ENCODE data around the gene PLPP4.

PLPP4 gene

DNA sequence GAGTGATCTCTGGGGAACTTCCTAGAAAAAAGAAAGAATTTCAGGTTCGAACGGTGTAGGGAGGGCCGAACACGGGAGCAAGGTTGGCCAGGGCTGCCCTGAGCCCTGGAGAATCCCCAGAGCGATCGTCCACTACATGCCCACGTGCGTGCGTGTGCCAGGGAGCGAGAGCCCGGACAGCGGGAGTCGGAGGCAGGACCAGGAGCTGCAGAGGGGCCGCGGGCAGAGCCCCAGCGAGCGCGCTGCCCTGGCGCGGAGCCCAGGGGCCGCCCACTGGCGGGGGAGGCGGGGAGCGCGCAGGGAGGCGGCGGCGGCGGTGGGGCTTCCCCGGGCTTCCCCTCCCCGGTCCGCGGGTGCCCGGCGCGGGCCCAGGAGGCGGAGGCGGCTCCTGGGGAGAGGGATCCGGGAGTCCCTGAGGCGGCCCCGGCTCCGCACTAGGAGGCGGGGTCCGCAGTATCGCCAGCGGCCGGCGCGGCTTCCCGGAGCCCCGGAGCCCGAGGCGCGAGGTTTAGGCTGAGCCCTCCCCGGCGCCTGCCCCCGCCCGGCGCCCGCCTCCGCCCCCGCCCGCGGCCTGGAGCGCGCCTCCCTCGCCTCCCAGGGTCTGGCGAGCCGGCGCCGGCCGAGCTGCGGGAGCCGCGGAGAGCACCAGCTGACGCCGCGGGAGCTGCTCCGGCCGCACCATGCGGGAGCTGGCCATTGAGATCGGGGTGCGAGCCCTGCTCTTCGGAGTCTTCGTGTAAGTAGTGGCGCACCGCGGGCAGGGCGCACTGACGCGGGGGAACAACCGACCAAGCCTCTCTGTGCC lies at the start of gene PLPP4:
Gene PLPP4 (plus strand): TSS at position 602 of the 805 bp plus-strand sequence. CDS start 79 bp downstream, at position 681.
- DNase-seq (ENCODE audit: low read depth): no peak

DNA sequence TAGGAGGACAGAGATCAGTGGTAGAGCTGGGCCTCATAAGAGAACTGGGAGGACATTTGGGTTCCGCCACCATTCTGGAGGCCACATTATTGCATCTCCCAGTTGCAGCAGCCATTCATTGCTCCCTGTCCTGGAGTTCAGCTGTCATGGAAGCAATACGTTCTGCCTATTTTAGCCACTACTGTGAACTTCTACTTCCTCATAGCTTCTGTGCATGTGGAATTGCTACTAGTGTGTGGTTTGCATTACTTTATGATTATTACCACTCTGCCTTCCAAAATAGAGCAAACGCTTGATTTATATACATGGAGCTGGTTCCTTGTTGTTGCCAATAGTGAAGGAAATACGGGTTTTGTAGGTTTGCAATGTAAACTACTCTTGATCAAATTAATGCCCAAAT lies 47.2 kb upstream of the PLPP4 start:
- DNase-seq (ENCODE audit: low read depth): no peak

DNA sequence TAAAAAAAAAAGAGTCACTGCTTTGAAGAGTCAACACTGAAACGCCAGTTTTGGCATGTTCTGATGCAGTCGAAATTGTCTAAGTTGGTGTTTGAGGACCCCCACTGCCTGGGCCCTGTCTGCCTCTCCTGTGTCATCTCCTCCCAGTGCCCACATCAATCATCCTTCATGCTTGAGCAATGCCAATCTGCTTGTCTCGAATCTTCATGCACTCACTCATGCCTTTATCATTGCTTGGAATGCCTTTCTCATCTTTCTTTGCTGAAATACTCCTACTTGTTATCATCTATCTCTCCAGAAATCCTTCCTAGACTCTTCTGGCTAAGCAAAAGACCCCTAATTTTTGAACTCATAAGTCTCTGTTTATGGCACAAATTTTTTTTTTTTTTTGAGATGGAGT lies 42.1 kb upstream of the PLPP4 start:
- DNase-seq (ENCODE audit: low read depth): no peak

DNA sequence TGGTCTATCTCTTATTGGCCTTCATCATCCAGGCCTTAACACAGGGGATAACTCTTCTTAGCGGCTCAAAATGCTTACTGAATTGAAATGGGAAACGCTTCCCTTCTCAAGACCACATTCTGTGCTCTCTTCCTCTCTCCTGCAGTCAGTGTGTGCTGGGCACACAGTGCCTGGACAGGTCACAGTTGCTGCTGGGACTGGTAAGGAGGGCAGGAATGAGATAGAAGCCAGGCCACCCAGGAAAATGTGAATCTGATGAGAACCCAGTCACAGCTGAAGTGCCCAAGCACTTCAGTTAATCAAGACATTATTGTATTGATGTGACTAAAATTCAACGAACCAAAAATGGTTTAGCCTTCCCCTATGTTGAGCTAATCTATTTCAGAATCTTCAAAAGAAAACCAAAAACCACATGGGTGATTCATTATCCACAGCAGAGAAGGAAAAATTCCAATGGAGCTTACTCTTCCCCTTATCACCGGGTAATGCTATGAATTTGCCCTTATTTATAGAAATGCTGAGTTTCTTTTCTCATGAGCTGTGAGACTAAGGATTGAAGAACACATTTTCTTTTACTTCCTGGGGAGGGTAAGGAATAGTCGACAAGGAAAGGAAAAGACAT lies 41.2 kb upstream of the PLPP4 start:
- no peak for DNase-seq (ENCODE audit: low read depth)

DNA sequence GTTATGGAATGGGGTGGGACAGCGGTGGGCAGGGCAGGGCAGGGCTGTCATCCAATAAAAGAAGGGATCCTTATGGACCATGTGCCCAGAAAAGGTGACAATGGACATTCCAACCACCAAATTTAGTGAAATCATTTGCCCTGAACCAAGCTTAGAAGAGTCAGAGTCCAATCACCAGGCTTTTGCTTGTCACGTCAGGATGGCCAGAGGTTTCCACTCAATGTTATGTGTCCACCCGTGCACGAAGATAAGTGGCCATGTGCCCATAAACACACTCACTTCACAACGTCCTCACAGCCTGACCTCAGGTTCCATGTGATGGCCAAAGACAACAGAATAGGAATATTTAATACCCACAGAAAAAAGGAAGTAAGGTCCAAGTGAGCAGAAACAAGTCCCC lies 36.6 kb upstream of the PLPP4 start:
- DNase-seq (ENCODE audit: low read depth): no peak

DNA sequence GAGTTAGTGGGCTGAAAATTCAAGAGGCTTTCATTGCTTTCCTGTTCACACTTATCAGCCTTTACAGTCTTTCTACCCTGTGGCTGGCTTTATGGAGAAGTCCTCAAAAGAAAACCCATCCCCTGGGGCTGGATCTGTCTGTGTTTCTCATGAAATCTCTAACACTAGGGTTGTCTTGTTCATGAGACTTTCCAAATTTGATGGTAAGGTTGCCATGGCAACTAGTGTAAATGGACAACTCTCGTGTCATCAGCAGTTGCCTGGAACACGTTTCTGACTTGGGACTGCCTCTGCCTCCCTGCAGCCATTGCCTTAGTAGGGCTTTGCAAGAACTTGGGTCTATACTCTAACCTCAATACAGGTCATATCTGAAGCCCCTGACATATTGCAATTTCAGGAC lies 35.8 kb upstream of the PLPP4 start:
- DNase-seq (ENCODE audit: low read depth): no peak

- DNase-seq (ENCODE audit: low read depth): no peak
Observed at GRCh38 chr10:120422457-120422856, 34.6 kb upstream of the PLPP4 start.

DNA sequence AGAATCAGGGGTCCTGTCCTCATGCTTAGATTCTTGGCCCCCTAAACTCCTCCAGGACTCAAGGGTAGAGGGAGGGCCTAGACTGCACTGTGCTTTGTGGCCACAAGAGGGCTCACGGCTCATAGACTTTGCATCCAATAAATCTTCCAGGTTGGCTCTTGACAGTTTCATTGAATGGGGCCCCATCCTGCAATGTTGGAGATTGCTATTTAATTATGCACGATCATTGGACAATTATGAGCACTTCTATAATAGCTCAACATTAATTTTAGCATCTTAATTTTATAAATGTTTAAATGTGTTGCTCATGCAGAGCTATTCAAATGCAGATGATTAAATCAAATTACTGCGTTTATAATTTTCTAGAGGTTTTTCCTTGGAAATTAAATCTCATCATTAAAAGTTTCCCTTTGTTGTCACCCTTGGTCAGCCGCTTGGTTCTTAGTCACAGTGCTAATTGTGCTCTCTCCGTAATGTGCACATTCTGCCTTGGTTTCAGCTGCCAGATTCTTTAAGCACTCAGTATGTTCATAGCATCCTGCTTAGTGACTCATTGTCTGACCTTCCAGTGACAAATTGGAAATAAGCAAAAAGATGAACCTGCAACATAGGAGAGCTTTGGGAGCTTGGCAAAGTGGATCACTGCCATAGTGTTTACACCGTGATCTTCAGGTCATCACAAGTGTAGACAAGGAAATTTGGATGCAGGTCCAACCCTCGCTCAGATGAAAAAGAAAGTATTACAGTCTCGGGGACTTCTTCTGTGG lies 33.4 kb upstream of the PLPP4 start:
- no peak for DNase-seq (ENCODE audit: low read depth)

GRCh38 chr10:120424198-120424464 lies 32.9 kb upstream of the PLPP4 start:
- no peak for DNase-seq (ENCODE audit: low read depth)

DNA sequence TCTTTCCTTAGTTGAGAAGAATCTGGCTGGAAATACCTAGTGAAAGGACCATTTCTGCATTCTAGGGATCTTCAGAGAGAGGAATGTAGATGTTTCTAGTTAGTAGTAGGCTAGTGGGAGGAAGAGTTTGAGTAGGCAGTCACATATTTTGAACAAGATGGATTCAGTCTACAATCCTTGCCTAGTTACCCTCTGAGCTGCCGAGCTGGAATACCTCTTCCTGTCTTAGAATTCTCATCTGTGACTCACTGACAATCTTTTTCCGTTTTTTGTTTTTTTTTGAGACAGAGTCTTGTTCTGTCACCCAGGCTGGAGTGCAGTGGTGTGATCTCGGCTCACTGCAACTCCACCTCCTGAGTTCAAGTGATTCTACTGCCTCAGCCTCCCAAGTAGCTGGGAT lies 30.7 kb upstream of the PLPP4 start:
- no peak for DNase-seq (ENCODE audit: low read depth)

GRCh38 chr10:120428754-120429153 lies 28.3 kb upstream of the PLPP4 start:
- DNase-seq (ENCODE audit: low read depth): no peak

DNA sequence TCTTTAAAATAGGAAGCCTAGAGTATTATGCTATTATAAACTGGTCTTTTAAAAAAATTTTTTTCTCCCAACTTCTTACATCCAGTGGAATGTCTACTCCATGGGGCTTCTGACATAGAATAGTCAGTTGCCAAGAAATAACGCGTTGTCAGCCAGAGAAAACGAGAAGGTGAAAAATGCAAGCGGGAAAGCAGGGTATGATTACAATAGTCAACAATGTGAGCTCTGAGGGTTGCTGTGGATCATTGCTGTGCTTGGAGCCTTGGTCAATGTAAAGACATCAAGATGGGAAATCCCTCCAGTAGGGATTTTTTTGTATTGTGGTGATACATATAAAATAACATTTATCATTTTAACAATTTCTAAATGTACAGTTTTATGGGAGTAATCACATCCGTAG lies 27.6 kb upstream of the PLPP4 start:
- no peak for DNase-seq (ENCODE audit: low read depth)

GRCh38 chr10:120431251-120431651 lies 25.8 kb upstream of the PLPP4 start:
- no peak for DNase-seq (ENCODE audit: low read depth)

DNA sequence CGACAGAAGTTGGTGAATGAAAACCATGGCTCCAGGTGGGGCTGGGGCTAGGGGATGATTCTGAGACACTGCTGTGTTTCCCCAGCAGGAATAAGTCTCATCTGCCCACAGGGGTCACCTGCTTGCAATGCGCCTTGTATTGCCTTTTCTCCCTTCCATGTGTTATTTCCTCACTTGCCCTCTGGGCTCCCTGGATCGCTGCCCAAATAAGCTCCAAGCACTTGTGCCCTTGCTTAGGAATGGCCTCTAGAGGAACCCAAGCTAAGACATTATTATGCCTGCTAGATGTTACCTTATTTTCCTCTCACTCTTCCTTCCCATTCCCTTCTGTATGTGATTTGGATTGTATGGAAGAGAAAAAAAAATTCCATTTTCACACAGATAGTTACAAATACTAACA lies 24.8 kb upstream of the PLPP4 start:
- no peak for DNase-seq (ENCODE audit: low read depth)

GRCh38 chr10:120433141-120433540 lies 23.9 kb upstream of the PLPP4 start:
- DNase-seq (ENCODE audit: low read depth): no peak

DNA sequence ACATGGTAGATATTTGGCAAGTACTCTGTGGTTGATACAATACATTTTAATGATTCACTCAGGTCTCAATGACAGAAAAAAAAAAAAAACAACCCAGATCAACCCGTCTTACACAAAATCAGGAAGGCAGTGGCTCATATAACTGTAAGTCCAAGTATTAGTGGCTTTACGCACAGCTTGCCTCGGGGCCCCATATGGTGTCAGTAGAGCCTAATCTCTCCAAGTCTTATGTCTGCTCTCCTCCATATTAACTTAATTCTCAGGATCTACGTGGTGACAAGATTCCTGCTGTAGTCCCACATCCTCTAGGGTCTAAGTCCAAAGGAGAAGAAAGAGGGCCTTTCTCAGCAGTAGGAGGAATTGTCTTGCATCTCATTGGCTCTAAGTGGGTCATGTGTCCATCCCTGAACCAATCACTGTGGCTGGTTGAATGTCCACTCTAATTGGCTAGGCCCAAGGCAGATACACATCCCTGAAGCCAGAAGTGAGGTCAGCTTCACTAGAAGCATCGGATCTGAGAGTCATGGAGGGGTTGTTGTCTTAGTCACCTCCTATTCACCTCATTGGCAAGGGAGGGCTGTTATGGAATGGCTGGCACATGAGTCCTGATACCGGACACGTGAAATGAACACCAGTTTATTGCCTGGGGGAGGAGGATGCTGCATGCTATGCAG lies 20.5 kb upstream of the PLPP4 start:
- DNase-seq (ENCODE audit: low read depth): no peak

- DNase-seq (ENCODE audit: low read depth): no peak
Observed at GRCh38 chr10:120437541-120437940, 19.5 kb upstream of the PLPP4 start.

DNA sequence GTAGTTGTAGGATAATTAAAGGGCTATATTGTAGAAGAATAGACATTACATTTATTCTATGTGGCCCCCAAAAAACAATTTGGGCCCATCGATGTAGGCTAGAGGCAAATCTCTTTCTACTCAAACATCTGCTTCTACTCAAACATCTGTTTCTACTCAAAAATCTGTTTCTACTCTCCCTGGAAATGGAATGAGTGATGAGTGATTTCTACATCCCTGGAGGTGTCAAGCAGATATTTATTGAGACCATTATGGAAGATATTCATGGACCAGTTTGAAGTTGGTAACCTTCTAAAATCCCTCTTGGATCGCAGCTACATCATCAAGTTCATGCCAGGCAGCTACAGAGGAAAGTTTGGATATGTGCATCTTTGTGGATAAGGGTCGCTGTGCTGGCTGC lies 5.1 kb upstream of the PLPP4 start:
- DNase-seq (ENCODE audit: low read depth): no peak

DNA sequence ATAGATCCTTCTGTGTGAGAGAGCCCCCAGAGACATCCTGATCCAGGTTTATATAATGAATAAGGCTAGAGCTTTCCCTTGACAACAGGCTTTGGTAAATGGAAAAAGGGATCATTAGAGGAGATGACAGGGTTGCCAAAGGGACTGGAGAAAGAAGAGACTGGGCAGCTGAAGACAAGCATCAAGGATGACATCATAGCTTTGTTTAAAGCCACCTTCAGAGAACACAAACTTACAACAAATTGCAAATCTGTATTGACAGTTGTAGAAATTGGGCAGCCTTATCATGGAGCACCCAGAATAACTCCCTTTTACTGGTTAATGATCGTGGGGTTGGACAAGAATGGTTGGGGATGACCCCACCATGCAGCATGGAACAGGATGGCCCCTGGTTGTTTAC lies 3.7 kb upstream of the PLPP4 start:
- no peak for DNase-seq (ENCODE audit: low read depth)

- no peak for DNase-seq (ENCODE audit: low read depth)
Observed at GRCh38 chr10:120453886-120454285, 3.1 kb upstream of the PLPP4 start.

DNA sequence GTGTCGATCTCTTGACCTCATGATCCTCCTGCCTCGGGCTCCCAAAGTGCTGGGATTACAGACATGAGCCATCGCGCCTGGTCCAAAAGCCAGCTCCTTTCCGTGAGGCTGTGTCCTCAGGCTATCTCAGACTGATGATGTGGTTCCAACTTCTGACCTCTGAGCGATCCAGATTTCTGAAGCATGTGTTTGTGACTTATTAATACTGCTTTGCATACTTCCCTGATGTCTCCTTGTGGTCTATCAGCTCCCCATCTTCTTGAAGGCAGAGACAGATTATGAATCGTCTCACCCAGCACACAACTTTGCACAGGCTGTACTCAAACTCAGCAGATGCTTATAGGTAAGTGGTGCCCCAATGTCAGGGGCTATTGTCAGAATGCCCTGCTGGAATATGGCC lies 2.0 kb upstream of the PLPP4 start:
- no peak for DNase-seq (ENCODE audit: low read depth)

DNA sequence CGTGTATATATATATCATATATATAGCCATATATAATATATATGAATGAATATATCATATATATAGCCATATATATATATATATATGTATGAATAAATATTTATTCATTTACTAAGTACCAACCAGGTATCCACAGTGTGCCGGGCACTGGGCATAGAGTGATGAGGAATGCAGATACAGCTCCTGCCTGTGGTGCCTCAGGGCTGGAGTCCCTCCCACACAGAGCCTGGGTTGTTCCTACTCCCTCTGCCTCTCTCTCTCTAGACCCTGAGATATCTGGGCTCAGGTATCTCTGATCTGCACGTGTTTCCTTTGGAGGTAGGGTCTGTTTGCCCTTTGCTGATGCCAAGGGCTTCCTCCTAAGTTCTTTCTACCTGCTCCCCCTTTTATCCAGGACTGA lies 1.4 kb upstream of the PLPP4 start:
- DNase-seq (ENCODE audit: low read depth): no peak

- no peak for DNase-seq (ENCODE audit: low read depth)
Observed at GRCh38 chr10:120456143-120456625, 843 bp upstream of the PLPP4 start.

All from fibroblast of gingiva (primary cell).